Measurements from ENCODE around the gene POFUT2.

Gene POFUT2

GRCh38 chr21:45266518-45267389 is 20.9 kb downstream of the POFUT2 start:
- in situ Hi-C loops (cut with MboI; ENCODE audit: low sequenced_read_pairs) = no loop called here

DNA sequence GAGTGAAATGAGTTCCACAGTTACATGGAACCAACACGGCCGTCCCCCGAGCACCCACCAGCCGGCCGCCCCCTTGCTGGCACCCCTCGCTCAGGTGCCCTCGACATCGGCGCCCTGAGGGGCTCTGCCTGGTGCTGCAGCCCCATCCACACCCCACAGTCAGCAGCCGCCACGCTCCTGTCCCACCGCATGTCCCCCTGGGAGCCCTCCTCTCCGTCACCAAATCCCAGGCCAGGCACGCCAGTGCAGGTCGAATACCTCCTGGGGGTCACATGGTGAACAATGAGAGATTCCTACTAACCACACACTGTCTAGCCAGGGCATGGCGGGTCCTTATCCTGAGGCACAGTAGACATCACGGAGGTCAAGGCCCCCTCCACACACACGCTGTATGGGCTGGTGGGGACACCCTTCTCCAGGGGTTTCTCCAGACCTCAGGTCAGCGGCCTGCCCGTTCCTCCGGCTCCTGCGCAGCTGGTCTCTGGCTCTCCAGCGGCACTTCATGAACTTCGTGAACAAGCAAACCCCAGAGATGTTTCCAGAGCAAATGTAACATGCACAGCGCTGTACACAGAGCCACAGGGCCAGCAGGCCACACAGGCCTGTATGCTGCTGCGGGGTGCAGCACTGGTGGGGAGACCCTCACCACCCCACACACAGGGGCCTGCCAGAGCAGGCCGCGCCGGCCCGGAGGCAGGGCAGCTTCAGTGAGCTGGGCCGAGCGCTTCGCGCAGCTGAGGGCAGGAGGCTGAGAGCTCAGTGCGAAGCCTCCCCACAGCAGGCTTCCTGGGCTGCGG is 21.8 kb downstream of the POFUT2 start:
- in situ Hi-C loops (cut with MboI; ENCODE audit: low sequenced_read_pairs) = no loop called here

DNA sequence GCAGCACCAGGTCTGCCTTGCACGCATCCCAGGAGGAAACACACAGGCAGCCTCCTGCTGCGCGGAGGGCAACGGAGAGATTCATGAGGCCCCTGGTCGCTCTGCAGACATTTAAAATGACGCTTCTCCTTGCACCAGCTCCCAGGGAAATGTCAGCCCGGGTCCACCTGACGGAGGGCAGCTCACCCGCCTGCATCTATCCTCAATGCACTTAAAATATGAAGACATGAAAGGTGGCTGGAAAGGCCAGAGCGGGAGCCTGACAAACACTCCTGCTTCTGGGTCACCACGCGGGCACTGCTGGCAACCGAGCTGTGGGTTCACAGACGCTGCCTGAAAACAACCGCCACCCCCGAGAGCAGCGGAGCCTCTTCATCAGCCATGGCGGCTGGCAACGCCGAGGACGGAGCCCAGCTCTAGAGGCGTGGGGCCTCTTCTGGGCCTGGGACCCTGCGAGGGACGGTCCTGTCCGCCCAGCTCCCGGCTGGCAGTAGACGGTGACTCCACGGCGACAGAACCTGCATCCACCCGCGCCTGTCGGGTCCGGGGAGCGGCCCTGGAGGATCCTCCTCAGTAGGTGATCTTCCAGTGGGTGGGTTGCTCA is 22.7 kb downstream of the POFUT2 start:
- in situ Hi-C loops (cut with MboI; ENCODE audit: low sequenced_read_pairs) = no loop called here

DNA sequence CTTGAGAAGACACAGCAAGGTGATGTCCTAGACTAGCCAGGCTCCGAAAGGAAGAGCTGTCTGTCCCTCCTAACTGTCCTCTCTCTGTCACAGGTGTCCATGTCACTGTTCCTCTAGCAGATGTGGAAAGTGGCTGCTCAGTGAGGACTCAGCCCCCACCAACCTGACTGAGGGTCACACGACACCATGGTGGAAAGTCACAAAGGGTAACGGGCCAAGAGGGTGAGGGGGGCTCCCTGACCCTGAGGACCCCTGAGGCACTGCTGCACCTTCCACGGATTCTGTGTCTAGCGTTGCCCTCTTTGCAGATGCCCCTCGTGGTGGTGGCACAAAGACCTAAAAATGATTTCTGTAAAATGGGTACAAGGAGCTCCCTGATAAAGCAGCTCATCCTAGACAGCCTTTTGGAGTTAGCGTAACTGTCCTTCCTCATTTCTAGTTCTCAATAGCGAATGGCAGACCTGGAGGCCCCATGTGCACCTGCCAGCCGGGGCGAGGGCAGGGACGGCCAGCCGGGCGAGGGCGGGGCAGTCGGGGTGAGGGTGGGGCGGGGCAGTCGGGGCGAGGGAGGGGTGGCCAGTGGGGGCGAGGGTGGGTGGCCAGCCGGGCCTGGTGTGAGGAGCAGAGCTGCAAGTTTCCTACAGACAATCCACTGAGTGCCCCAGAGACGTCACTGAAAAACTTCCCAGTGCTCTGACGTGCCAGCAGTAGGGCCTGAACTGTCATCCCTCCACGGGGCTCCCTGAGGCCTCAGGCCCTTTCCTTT is 23.4 kb downstream of the POFUT2 start:
- in situ Hi-C loops (cut with MboI; ENCODE audit: low sequenced_read_pairs) = no loop called here

GRCh38 chr21:45263534-45263933 is 24.2 kb downstream of the POFUT2 start:
- in situ Hi-C loops (cut with MboI; ENCODE audit: low sequenced_read_pairs) = no loop called here

DNA sequence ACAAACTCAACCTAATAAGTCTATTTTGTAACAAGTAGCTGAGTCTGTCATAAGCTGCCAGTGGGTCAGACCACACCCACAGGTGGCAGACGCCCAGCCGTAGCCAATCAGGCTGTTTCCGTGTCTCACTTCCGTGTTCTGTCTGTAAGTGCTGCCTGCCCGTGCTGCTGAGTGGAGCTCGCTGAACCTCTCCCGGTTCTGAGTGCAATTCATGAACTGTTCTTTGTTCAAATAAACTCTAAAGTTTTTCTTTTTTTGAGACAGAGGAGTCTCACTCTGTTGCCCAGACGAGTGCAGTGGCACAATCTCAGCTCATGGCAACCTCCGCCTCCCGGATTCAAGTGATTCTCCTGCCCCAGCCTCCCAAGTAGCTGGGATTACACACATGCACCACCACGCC is 25.1 kb downstream of the POFUT2 start:
- in situ Hi-C loops (cut with MboI; ENCODE audit: low sequenced_read_pairs) = no loop called here

- in situ Hi-C loops (cut with MboI; ENCODE audit: low sequenced_read_pairs) = no loop called here
Observed at GRCh38 chr21:45262041-45262581, 25.6 kb downstream of the POFUT2 start.

- in situ Hi-C loops (cut with MboI; ENCODE audit: low sequenced_read_pairs) = no loop called here
Observed at GRCh38 chr21:45261093-45261492, 26.6 kb downstream of the POFUT2 start.

GRCh38 chr21:45260191-45260825 is 27.4 kb downstream of the POFUT2 start:
- in situ Hi-C loops (cut with MboI; ENCODE audit: low sequenced_read_pairs) = no loop called here

DNA sequence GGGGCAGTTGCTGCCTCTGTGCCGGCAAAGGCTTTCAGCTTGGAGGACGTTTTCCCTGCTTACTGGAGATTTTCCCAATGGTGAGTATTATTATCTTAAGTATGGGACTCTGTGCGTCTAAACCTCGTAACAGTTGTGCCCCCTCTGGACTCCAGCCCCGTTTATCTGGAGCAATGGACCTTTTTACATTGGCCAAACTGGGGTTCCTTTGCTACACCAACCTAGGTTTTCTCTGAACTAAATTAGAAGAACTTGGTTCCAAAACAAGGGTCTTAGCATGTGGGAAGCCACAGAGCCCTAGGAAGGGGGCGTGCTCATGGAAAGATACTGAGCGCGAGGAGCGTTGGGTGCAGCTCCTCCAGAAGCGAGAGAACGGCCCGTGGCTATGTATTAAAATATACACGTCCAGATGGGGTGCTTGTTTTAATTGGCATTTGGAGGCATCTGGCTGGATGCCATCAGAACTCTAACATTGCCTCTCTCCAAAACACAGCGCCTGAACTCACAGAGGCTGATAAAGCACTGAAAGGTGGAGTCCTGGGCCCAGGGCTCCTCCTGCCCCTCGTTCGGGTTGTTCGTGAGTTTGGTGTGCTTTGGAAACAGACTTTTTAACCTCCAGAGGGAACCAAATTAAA is 28.4 kb downstream of the POFUT2 start:
- in situ Hi-C loops (cut with MboI; ENCODE audit: low sequenced_read_pairs) = no loop called here

GRCh38 chr21:45258466-45258865 is 29.2 kb downstream of the POFUT2 start:
- in situ Hi-C loops (cut with MboI; ENCODE audit: low sequenced_read_pairs) = no loop called here

DNA sequence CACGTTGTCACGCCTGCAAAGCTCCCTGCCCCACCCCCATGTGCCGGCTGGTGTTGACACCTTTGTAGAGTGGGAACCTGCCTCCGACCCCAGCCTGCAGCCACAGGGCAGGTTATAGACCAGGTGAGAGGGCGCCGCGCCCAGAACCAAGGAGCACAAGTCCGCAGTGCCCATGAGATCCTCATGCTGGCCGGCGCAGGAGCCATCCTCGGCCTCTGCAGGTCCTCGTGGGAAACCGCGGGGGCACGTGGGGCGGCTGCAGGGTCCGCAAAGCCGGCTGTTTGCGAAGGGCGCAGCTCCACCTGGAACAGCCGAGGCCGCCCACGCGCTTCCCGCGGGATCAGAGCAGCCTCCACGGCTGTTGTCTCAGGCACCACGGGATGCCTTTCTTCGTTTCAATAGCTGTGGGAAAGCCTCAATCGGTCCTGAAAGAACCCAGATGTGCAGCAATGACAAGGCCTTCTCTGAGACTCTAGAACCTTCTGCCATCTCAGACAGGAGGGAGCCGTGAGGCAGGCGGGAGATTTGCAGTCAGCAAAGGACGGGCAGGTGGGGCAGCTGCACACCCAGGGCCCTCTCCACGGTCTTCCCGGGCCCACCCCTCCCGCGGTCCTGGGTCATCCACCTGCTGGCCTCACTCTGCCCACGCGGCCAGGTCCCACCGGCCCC is 29.9 kb downstream of the POFUT2 start:
- in situ Hi-C loops (cut with MboI; ENCODE audit: low sequenced_read_pairs) = no loop called here

GRCh38 chr21:45256912-45257672 is 30.6 kb downstream of the POFUT2 start:
- in situ Hi-C loops (cut with MboI; ENCODE audit: low sequenced_read_pairs) = no loop called here

DNA sequence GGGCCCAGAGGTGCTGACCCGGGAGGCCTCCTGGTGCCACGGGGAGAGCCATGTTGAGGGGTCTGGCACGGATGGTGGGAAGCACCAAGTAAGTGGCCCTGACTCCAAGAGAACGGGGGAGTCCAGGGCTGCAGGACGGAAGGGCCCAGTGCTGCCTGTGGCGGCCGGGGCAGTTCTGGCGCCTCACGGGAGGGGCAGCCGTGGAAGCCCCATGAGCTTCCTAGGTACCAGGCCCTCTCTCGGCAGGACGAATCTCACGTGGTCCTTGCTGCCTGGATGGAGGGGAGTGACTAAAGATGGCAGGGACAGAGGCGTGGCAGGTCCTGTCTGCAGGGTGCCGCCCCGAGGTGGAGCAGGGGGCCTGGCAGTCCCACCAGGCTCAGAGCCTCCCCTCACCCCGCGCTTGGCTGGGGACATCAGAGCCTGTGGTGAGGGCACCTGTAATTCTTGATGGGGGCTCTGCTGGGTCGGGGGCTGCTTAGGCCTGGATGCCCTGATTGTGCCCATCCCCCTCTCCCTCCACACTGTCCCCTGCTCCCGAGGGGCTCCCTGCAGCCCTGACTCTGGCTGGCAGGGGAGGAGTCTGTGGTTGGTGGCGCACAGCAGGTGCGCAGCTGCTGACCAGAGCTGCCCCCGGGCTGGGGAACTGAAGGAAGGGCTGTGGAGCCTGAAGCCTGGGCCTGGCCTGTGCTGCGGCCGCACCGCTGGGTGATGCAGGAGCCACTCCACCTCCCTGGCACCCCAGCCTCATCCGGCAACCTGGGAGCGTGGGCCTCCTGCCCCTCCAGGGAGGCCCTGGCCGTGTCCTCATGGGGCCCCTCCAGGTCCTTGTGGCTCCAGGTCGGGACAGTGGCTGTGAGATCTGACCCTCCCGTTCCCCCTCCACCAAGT is 31.4 kb downstream of the POFUT2 start:
- in situ Hi-C loops (cut with MboI; ENCODE audit: low sequenced_read_pairs) = no loop called here

GRCh38 chr21:45255381-45256020 is 32.2 kb downstream of the POFUT2 start:
- in situ Hi-C loops (cut with MboI; ENCODE audit: low sequenced_read_pairs) = no loop called here

DNA sequence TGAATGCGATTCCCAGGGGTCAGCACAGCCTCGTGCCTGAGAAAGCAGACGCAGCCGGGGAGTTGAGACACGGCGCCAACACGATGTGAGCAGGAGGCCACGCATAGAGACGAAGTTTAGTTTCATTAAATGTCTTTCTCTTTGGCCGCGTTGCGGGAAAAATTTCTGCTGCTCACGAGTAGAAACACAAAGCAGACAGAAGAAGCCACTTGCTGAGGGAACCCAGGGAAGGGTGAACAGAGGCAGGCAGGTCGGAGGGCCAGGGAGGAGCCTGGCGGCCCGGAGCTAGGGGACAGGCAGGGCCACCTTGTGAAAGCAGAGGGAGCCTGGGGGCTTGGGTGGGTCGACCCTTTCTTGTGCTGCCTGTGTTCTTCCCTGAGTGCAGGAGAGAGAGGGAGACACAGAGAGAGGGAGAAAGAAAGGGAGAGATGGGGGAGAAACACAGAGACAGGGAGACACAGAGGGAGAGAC is 33.2 kb downstream of the POFUT2 start:
- in situ Hi-C loops (cut with MboI; ENCODE audit: low sequenced_read_pairs) = no loop called here

Data from HL-60/S4 treated with phorbol 12-myristate 13-acetate at 8.2 ng/mL for 4 days and 3 days (cell line).